ENCODE results near the gene ARPC4.

Gene ARPC4

GRCh38 chr3:9820946-9821345 is 28.1 kb downstream of the ARPC4 start:
- no peak overlapping the region for H3K9ac ChIP-seq
- H3K9me3 ChIP-seq (replicated peaks in 1 of 11) = no peaks in the 10 kb centered on the region
- no peaks in the 10 kb centered on the region for H3K27me3 ChIP-seq
- no peaks in the 10 kb centered on the region for H3K4me1 ChIP-seq
- H3K4me3 ChIP-seq = no peak overlapping the region
- no peak for TF ChIP-seq Cebpa-rat (IDR thresholded peaks at IDR 0.05)
- no peak overlapping the region for H3K4me2 ChIP-seq
- no peak overlapping the region for H3K27ac ChIP-seq
- no peaks in the 10 kb centered on the region for H4K20me1 ChIP-seq
- peaks cover 0 to 22% (median 0%) of the 10 kb centered on the region in 11 experiments; a peak in 6 of 22 replicates for H3K36me3 ChIP-seq

DNA sequence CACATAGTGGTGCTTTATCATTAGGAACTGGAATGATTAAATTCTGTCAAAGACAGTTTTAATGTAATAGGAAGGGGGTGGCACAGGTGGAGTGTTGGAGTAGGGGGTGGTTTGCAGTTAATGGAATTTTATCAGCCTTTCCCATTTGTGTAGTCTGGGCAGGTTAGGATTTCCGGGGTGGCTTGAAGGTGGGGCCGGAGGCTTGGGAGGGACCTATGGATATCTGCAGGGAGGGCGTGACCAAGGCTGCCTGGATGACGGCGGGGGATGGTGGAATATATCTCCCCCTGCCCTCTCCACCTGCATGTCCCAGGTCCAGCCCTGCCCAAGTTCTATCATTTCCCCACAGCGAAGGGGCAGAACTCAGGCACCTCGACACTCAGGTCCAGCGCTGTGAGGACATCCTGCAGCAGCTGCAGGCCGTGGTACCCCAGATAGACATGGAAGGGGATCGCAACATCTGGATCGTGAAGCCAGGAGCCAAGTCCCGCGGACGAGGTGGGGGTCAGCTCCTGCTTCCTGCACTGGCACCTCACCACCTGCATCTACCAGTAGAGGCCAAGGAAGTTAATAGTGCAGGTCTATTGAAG is 32.7 kb downstream of the ARPC4 start:
- H3K27me3 ChIP-seq = no peaks in the 10 kb centered on the region
- peaks cover 0 to 9% (median 2%) of the 10 kb centered on the region in 10 experiments; a peak in 1 of 20 replicates for H3K4me1 ChIP-seq
- H3K4me3 ChIP-seq = no peak overlapping the region
- no peak overlapping the region for H3K27ac ChIP-seq
- H3K9me3 ChIP-seq (replicated peaks in 1 of 11) = no peaks in the 10 kb centered on the region
- H3K9ac ChIP-seq = no peak overlapping the region
- peaks cover 10 to 42% (median 22%) of the 10 kb centered on the region in 11 experiments; a peak in 20 of 22 replicates for H3K36me3 ChIP-seq
- peaks cover 0 to 9% (median 0%) of the 10 kb centered on the region in 11 experiments; a peak in 2 of 22 replicates for H4K20me1 ChIP-seq
- TF ChIP-seq Cebpa-rat (IDR thresholded peaks at IDR 0.05) = no peak
- no peak overlapping the region for H3K4me2 ChIP-seq

DNA sequence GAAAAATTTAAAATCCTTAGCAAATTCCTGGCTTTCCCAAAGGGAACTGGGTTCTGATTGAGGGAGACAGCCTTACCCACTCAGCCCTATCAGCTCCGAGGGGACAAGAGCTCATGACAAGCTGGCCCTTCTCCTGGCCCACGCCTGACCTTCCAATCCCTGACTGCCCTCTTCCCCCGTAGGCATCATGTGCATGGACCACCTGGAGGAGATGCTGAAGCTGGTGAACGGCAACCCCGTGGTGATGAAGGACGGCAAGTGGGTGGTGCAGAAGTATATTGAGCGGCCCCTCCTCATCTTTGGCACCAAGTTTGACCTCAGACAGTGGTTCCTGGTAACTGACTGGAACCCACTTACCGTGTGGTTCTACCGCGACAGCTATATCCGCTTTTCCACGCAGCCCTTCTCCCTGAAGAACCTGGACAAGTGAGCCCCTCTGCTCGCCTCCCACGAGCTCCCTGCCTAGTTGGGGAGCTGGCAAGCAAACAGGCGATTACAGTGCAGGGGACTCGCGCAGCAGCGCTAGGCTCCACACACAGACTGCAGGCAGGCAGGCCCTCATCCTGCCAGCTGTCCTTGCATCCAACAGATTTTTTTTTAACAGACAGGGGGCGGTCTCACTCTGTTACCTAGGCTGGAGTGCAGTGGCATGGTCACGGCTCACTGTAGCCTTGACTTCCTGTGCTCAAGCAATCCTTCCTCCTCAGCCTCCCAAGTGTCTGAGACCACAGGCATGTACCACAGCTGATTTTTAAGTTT is 34.1 kb downstream of the ARPC4 start:
- H3K4me1 ChIP-seq = peaks cover 0 to 9% (median 2%) of the 10 kb centered on the region in 10 experiments; a peak in 1 of 20 replicates
- no peak overlapping the region for H3K9ac ChIP-seq
- H4K20me1 ChIP-seq = peaks cover 0 to 9% (median 0%) of the 10 kb centered on the region in 11 experiments; a peak in 2 of 22 replicates
- no peak overlapping the region for H3K27ac ChIP-seq
- H3K9me3 ChIP-seq (replicated peaks in 1 of 11) = no peaks in the 10 kb centered on the region
- no peak overlapping the region for H3K4me2 ChIP-seq
- H3K4me3 ChIP-seq = no peak overlapping the region
- no peaks in the 10 kb centered on the region for H3K27me3 ChIP-seq
- H3K36me3 ChIP-seq = peaks cover 10 to 57% (median 31%) of the 10 kb centered on the region in 11 experiments; a peak in 20 of 22 replicates
- TF ChIP-seq Cebpa-rat (IDR thresholded peaks at IDR 0.05) = no peak

GRCh38 chr3:9828801-9829755 is 36.2 kb downstream of the ARPC4 start:
- Histone ChIP-seq H3K27ac (no peak overlapping the region), H3K4me1 (peaks cover 0 to 9% (median 2%) of the 10 kb centered on the region in 10 experiments; a peak in 1 of 20 replicates), H3K4me3 (no peak overlapping the region), H3K9me3 (replicated peaks in 1 of 11) (no peaks in the 10 kb centered on the region), H3K36me3 (peaks cover 24 to 78% (median 46%) of the 10 kb centered on the region in 11 experiments), H3K27me3 (no peaks in the 10 kb centered on the region), H3K4me2 (no peak overlapping the region), H4K20me1 (peaks cover 0 to 20% (median 0%) of the 10 kb centered on the region in 11 experiments; a peak in 3 of 22 replicates), H3K9ac (0 out of 22 replicates have a peak overlapping the region, but pooled peaks of 1 of the 11 experiments have one; percentile 4)
- TF ChIP-seq Cebpa-rat (IDR thresholded peaks at IDR 0.05) = no peak

DNA sequence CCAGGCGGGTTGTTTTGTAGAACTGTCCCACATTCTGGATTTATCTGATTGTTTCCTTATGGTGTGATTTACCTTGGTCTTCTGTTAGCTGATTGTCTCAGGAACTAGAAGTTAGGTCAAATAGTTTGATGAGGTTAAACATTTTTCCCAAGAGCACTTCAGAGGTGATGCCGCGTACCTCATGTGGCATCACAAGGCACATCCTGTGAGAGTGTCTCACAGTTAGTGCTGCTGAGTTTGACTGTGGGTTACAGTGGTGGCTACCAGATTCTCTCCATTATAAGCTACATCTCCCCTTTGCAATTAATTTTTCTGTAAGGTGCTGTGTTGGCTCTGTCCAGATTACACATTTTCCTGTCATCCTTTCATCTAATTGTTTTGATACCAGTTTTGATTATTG is 38.4 kb downstream of the ARPC4 start:
- no peak overlapping the region for H3K27ac ChIP-seq
- no peak overlapping the region for H3K4me3 ChIP-seq
- peaks cover 0 to 20% (median 0%) of the 10 kb centered on the region in 11 experiments; a peak in 3 of 22 replicates for H4K20me1 ChIP-seq
- H3K9me3 ChIP-seq (replicated peaks in 1 of 11) = no peaks in the 10 kb centered on the region
- peaks cover 46 to 94% (median 64%) of the 10 kb centered on the region in 11 experiments for H3K36me3 ChIP-seq
- no peak overlapping the region for H3K4me2 ChIP-seq
- H3K4me1 ChIP-seq = peaks cover 0 to 9% (median 2%) of the 10 kb centered on the region in 10 experiments; a peak in 1 of 20 replicates
- no peak overlapping the region for H3K9ac ChIP-seq
- no peak for TF ChIP-seq Cebpa-rat (IDR thresholded peaks at IDR 0.05)
- no peaks in the 10 kb centered on the region for H3K27me3 ChIP-seq

GRCh38 chr3:9833078-9833477 is 40.2 kb downstream of the ARPC4 start:
- no peak overlapping the region; a peak in 1 of 22 replicates for H3K27ac ChIP-seq
- no peak overlapping the region for H3K4me3 ChIP-seq
- no peaks in the 10 kb centered on the region for H3K9me3 ChIP-seq (replicated peaks in 1 of 11)
- H3K27me3 ChIP-seq = no peaks in the 10 kb centered on the region
- peaks cover 0 to 20% (median 0%) of the 10 kb centered on the region in 11 experiments; a peak in 3 of 22 replicates for H4K20me1 ChIP-seq
- H3K9ac ChIP-seq = peak overlapping the region in 1 of 11 experiments; percentile 3; a peak in 2 of 22 replicates
- H3K36me3 ChIP-seq = peaks cover 58 to 89% (median 70%) of the 10 kb centered on the region in 11 experiments
- no peak for TF ChIP-seq Cebpa-rat (IDR thresholded peaks at IDR 0.05)
- peaks cover 3 to 9% (median 6%) of the 10 kb centered on the region in 10 experiments for H3K4me1 ChIP-seq
- no peak overlapping the region for H3K4me2 ChIP-seq

GRCh38 chr3:9834520-9835380 is 41.9 kb downstream of the ARPC4 start:
- no peak for TF ChIP-seq Cebpa-rat (IDR thresholded peaks at IDR 0.05)
- Histone ChIP-seq H3K9ac (no peak overlapping the region), H3K9me3 (replicated peaks in 1 of 11) (no peaks in the 10 kb centered on the region), H3K27me3 (no peaks in the 10 kb centered on the region), H3K36me3 (peaks cover 56 to 93% (median 72%) of the 10 kb centered on the region in 11 experiments), H3K27ac (no peak overlapping the region), H3K4me3 (no peak overlapping the region), H3K4me2 (no peak overlapping the region), H3K4me1 (peaks cover 13 to 18% (median 16%) of the 10 kb centered on the region in 10 experiments), H4K20me1 (peaks cover 0 to 20% (median 0%) of the 10 kb centered on the region in 11 experiments; a peak in 3 of 22 replicates)

Measured in BLaER1 treated with 17β-estradiol and CSF1 and Interleukin-3, amounts not matched to agents 10 nM and 100 nM (cell line).